NOMO-1 (cell line): Measurements from ENCODE around the gene ZNF107.
A peak's percentile ranks its signal among the peaks of the same experiment; 100 is the strongest.

ENCODE experiments used
- DNase-seq, 2 experiments: peaks; one replicate each; lab custom pipeline; 2025; ENCODE audit not compliant: unreplicated experiment in 2 of 2; lab: John Stamatoyannopoulos, UW

The ZNF107 gene

GRCh38 chr7:64665980-64666662, at the start of gene ZNF107:
Gene ZNF107, plus strand, starts transcription at chr7:64666133. Its CDS starts 150 bp downstream, at chr7:64666283.
- peak; percentile 89 to 94 for DNase-seq

GRCh38 chr7:64618785-64619456, 47.0 kb upstream of the ZNF107 start:
- DNase-seq = peak; percentile 3 to 43

GRCh38 chr7:64619705-64620104, 46.2 kb upstream of the ZNF107 start:
- DNase-seq = no peak

- DNase-seq = no peak
Observed at GRCh38 chr7:64621656-64622055, 44.3 kb upstream of the ZNF107 start.

GRCh38 chr7:64625114-64626082, 40.5 kb upstream of the ZNF107 start:
- DNase-seq = peak in 1 of 2 experiments; percentile 26

- DNase-seq = no peak
Observed at GRCh38 chr7:64626083-64626469, 39.9 kb upstream of the ZNF107 start.

- DNase-seq = no peak
Observed at GRCh38 chr7:64626557-64626956, 39.4 kb upstream of the ZNF107 start.

GRCh38 chr7:64628192-64628591, 37.7 kb upstream of the ZNF107 start:
- no peak for DNase-seq

GRCh38 chr7:64628721-64629120, 37.2 kb upstream of the ZNF107 start:
- DNase-seq = no peak

- no peak for DNase-seq
Observed at GRCh38 chr7:64630496-64630895, 35.4 kb upstream of the ZNF107 start.

- no peak for DNase-seq
Observed at GRCh38 chr7:64632029-64632428, 33.9 kb upstream of the ZNF107 start.

- DNase-seq = no peak
Observed at GRCh38 chr7:64633401-64633800, 32.5 kb upstream of the ZNF107 start.

- no peak for DNase-seq
Observed at GRCh38 chr7:64634406-64635062, 31.4 kb upstream of the ZNF107 start.

- no peak for DNase-seq
Observed at GRCh38 chr7:64636386-64636785, 29.5 kb upstream of the ZNF107 start.

- no peak for DNase-seq
Observed at GRCh38 chr7:64637521-64638445, 28.1 kb upstream of the ZNF107 start.

- no peak for DNase-seq
Observed at GRCh38 chr7:64638822-64639221, 27.1 kb upstream of the ZNF107 start.

GRCh38 chr7:64639267-64640001, 26.5 kb upstream of the ZNF107 start:
- no peak for DNase-seq

GRCh38 chr7:64640504-64640903, 25.4 kb upstream of the ZNF107 start:
- peak in 1 of 2 experiments; percentile 6 for DNase-seq

- DNase-seq = no peak
Observed at GRCh38 chr7:64642046-64642445, 23.9 kb upstream of the ZNF107 start.
